OCI-LY7 (cell line): ENCODE results near the gene LUC7L2.

Experiments
- EZH2phosphoT487 ChIP-seq: fragments of 200-600 bp; sonication (generic); IDR thresholded peaks from 2 replicates; pipeline ENCODE4 v1.6.1; 2018; ENCODE audit warnings: low read depth, borderline replicate concordance, mild to moderate bottlenecking, mixed run types, antibody characterized with exemption, low read length, moderate library complexity, mixed read lengths
- TF ChIP-seq, protein P1 (sequence below): fragments of 200-600 bp; sonication (generic); conservative IDR thresholded peaks from 2 replicates; pipeline ENCODE4 v1.5.1; 2014; ENCODE audit warnings: mild to moderate bottlenecking, antibody characterized with exemption, low read length, moderate library complexity, mixed read lengths

DNA sequence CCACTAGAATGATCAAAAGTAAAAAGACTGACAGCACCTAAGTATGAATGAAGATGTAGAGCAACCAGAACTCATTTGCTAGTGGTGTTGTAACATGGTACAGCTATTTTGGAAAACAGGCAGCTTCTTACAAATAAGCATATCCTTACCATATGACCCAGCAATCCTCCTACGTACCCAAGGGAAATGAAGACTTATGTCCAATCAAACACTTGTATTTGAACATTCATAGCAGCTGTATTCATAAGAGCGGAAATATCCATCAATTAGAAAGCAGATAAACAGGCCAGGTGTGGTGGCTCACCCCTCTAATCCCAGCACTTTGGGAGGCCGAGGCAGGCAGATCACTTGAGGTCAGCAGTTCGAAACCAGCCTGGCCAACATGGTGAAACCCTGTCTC lies 70.7 kb downstream of the LUC7L2 start:
- TF ChIP-seq, protein P1, sequence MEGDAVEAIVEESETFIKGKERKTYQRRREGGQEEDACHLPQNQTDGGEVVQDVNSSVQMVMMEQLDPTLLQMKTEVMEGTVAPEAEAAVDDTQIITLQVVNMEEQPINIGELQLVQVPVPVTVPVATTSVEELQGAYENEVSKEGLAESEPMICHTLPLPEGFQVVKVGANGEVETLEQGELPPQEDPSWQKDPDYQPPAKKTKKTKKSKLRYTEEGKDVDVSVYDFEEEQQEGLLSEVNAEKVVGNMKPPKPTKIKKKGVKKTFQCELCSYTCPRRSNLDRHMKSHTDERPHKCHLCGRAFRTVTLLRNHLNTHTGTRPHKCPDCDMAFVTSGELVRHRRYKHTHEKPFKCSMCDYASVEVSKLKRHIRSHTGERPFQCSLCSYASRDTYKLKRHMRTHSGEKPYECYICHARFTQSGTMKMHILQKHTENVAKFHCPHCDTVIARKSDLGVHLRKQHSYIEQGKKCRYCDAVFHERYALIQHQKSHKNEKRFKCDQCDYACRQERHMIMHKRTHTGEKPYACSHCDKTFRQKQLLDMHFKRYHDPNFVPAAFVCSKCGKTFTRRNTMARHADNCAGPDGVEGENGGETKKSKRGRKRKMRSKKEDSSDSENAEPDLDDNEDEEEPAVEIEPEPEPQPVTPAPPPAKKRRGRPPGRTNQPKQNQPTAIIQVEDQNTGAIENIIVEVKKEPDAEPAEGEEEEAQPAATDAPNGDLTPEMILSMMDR = no peak
- no peak for TF ChIP-seq EZH2phosphoT487
